GM03348 (cell line): Measurements from ENCODE around the gene ZNF483.
A peak's percentile ranks its signal among the peaks of the same experiment; 100 is the strongest.
"Not testable (repeated sequence)": the region's sequence is repeated elsewhere in the genome, so short reads cannot be mapped to it uniquely, and the experiment has no call there.

ENCODE experiments used
- DNase-seq: peaks from one replicate; pipeline ENCODE4 v3.0.0; 2012; ENCODE audit warnings: low spot score

ZNF483 gene

DNA sequence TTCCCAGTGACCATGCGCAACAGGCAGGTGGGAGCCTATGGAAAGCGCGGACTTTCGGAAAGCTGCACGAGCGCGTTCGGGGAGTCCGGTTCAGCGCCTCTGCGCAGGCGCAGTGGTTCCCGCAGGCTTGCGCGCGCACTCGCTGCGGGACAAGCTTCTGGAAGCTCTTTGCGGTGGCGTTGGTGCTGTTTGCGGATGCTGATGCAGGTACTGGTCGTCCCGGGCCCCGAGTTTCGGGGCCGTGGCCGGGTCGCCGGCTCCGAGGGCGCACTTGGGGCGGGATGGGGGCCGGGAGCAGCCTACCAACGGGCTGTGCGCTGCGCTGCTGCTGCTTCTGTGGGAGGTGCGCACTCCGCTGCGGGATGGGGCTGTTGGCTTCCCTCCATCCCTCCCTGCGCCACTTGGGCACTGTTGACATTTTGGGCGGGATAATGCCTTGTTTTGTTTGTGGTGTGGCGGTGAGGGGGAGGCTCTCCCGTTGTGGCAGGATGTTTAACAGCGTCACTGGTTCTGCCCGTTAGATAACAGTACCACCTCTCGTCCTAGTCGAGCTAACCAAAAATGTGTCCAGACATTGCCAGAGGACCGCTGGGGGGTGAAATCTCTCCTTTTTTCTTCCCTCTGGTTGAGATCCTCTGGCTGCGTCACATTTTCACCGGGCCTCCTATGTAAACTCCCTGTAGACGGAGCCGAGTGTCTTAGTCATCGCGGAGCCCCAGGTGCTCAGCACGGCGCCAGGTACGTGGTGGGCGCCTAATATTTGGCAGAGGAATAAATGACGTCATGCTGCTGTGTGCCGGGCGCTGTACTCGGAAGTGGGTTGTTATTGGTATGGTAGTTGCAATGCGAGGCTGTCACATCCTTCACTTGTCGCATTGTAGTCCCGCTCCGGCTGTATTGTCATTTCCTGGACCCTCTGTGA, at the start of gene ZNF483:
ZNF483 (plus strand) TSS at position 124 of the 922 bp plus-strand sequence. CDS start 2,217 bp downstream, outside the sequence.
- peak; percentile 93 for DNase-seq

GRCh38 chr9:111475195-111475594, 49.8 kb upstream of the ZNF483 start:
- DNase-seq: no peak

GRCh38 chr9:111477677-111478076, 47.3 kb upstream of the ZNF483 start:
- DNase-seq: no peak

- DNase-seq: no peak
These were observed 42.9 kb upstream of the ZNF483 start for GRCh38 chr9:111481885-111482636.

GRCh38 chr9:111482694-111483438, 42.1 kb upstream of the ZNF483 start:
- DNase-seq: peak; percentile 83

- DNase-seq: peak; percentile 87
These were observed 41.5 kb upstream of the ZNF483 start for GRCh38 chr9:111483439-111483857.

GRCh38 chr9:111483858-111484571, 41.0 kb upstream of the ZNF483 start, which contains the start of gene ECPAS:
ECPAS (minus strand) TSS chr9:111484383; CDS start chr9:111472918, 11,465 bp downstream.
- peak; percentile 94 for DNase-seq

- DNase-seq: no peak
These were observed 40.4 kb upstream of the ZNF483 start for GRCh38 chr9:111484572-111484894.

GRCh38 chr9:111497196-111497595, 27.8 kb upstream of the ZNF483 start:
- DNase-seq: not testable (repeated sequence)

DNA sequence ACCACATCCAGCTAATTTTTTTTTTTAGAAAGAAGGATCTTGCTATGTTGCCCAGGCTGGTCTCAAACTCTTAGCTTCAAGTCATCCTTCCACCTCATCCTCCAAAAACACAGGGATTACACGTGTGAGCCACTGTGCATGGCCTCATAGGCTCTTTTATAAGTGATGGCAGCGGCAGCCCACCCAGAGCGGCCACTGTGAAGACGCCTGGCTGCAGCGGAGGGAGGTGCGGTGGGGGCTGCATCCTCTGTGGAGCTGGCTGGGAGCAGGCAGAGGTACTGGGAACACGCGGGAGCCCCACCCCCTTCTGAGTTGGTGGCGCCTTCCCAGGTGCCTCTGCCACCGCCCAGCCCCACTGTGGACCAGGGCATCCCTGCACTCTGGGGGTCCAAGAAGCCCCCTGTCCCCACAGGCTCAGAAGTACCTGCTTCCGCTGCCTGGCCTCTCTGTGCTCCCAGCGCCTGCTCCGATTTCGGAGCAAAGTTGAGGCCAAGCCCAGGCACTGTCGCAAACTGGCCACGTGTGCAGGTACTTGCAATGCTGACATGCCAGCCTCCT, 23.9 kb upstream of the ZNF483 start:
- DNase-seq: no peak

GRCh38 chr9:111501648-111502047, 23.3 kb upstream of the ZNF483 start:
- DNase-seq: no peak

GRCh38 chr9:111502506-111502905, 22.5 kb upstream of the ZNF483 start:
- no peak for DNase-seq

DNA sequence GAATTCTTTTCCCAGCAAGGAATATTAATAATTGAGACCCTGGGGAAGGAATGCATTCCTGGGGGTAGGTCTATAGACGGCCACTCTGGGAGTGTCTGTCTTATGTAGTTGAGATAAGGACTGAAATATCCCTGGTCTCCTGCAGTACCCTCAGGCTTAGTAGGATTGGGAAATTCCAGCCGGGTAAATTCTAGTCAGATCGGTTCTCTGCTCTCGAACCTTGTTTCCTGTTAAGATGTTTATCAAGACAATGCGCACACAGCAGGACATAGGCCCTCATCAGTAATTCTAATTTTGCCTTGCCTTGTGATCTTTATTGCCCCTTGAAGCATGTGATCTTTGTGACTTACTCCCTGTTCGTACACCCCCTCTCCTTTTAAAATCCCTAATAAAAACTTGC, 13.4 kb upstream of the ZNF483 start:
- DNase-seq: not testable (repeated sequence)

GRCh38 chr9:111514967-111515366, 10.0 kb upstream of the ZNF483 start:
- DNase-seq: no peak

- DNase-seq: no peak
These were observed 8.9 kb upstream of the ZNF483 start for GRCh38 chr9:111516061-111516465.

GRCh38 chr9:111524731-111525055, 286 bp upstream of the ZNF483 start:
- no peak for DNase-seq

- peak; percentile 8 for DNase-seq
These were observed 2.4 kb downstream of the ZNF483 start for GRCh38 chr9:111527347-111527746.

GRCh38 chr9:111529787-111530186, 4.8 kb downstream of the ZNF483 start:
- no peak for DNase-seq

DNA sequence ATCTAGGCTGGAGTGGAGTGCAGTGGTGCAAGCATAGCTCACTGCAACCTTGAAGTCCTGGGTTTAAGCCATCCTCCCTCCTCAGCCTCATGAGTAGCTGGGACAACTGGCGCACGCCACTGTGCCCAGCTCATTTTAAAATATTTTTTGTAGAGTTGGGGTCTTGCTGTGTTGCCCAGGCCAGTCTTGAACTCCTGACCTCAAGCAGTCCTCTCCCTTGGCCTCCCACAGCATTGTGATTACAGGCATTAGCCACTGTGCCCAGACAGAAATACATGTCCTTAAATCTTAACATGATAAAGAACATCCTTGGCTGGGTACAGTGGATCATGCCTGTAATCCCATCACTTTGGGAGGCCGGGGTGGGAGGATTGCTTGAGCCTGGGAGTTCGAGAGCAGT, 6.7 kb downstream of the ZNF483 start:
- DNase-seq: no peak

GRCh38 chr9:111533099-111533790, 8.3 kb downstream of the ZNF483 start:
- peak; percentile 26 for DNase-seq
